NCI-H1417 treated with DMSO at 0.1 percent for 48 hours (cell line): ENCODE results near the gene ADRM1.

ENCODE experiments used
- DNase-seq: peaks from one replicate; lab custom pipeline; 2025; lab: John Stamatoyannopoulos, UW

ADRM1 gene

DNA sequence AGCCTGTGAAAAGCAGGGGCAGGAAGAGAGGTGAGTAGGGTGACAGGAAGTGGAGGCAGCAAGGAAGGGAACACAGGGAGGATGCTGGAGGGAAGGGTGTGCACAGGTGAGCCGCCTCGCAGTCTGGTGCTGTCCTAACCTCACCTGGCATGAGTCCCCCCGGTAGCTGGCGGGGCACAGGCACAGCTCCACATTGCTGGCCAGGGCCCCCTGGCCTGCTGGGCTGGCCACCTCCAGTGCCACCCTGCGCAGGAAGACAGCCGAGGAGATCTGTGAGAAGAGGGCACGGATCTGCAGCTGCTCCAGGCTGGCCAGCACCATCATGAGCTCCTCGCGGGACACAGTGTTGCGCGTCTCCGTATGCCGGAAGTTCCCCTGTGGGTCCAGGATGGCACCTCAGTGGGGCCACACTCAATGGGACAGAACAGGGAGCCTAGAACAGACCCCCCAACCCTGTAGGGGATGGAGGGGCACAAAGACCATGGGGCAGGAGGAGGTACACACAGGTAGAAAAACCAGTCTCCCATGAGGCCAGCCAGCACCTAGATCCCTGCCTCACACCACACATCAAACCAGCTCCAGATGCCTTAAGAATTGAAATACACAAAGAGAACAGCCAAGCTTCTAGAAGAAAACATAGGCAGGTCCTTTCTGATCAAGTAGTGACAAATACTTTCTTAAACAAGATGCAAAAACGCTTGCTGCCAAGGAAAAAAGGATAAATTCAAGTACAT lies 22.5 kb downstream of the ADRM1 start:
- no peak for DNase-seq

DNA sequence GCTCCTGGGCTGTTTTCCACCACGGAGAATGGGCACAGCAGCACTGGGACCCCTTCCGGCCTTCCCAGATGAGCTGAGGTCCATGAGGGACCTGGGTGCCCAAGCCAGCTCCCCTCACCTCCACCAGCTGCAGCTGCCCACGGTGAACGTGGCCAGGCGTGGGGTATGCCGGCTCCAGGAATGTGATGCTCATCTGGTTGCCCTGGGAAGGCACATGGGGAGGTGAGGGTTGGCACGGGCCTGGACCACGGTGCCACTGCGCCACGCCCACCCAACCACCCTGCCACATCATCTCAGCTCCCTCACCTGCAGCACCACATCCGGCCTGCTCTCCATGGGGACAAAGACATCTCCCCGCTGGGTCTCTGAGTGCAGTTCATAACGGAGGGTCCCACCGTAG lies 23.8 kb downstream of the ADRM1 start:
- no peak for DNase-seq

DNA sequence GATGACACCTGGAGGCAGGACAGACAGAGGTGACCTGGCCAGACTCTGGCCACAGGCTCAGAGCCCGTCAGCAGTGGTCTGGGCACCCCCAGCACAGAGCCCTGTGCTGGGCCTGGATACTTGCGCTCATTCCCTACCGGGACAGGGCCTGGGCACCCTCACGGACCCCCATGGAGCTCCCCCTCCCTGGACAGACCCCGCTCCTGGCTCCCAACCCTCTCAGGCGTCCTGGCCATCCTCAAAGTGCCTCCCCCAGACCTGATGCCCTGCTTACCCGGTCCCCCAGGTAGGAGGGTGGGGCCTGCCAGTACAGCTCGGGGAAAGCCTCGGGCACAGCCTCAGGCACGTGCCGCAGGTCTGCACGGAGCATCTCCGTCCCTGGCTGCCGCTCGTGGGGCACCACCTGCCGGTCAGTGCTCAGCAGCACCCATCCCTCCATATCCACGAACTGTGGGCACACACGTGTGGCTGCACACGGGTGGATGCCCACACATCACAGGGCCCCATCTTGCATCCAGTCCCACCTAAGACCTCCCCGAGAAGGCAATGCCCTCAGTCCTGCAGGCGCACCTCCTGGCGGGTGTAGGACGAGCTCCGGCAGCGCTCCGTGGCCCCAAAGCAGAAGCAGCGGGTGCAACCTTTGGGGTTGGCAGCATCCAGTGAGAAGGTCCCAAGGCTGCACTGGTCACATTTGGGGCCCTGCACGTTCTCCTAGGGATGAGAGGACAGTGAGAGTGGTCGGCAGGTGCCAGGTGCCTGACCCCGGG lies 24.3 kb downstream of the ADRM1 start:
- DNase-seq = no peak

DNA sequence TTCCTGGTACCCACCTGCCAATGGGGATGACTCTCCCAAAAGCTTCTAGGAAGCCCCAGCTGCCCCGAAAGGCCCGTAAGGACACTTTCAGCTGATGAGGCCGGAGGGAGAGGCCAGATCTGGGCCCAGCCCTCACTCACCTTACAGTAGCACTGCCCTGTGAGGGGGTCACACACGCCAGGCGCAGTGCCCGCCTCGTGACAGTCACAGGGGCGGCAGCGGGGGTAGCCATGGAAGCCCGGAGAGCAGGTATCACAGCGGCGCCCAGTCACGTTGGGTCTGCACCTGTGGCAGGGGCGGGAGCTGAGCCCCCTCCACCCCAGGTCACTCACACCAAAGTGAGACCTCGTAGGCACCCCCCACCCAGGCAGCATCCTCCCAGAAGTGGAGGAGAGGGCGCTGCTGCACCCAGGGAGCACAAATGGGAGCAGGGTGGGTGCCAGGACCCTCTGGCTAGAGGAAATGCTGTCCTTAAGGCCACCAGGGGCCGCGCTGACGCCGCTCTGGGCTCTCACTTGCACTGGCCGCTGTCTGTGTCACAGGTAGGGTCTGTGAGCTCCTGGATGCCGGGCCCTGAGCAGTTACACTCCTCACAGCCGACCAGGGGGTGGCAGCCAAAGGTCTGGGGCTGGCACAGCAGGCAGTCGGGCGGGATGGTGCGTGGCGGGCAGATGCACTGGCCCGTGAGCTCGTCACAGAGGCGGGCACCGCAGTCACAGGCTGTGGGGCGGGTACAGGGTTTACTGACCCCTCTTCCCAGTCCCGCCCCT lies 25.1 kb downstream of the ADRM1 start:
- no peak for DNase-seq

DNA sequence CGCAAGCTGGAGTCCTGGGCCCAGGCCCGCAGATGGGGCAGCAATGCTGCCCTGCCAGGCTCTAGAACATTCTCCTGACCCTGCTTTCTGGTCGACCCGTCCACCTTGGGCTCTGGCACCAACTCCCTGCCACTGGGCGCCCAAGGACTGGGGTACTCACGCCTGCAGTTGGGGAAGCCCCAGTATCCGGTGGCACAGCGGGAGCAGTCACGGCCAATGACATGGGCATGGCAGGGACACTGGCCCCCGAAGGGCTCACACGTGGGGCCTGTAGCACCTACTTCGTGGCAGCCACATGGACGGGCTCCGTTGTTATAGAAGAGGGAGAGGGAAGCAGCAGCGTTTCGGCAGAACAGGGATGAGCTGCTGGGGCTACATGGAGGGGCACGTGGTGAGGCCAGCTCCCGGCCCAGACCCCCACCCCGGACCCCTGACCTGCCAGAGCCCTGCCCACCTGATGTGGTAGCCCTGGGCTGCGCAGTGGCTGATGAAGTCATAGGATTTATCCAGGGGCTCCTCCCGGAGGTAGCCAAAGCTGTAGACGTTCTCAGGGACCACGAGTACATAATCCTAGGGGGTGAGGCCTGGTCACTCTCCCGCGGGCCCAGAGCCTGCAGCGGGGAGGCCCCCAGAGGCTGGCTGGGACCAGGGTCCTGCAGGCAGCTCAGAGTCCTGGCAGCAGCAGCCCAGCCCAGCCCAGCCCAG lies 26.0 kb downstream of the ADRM1 start:
- no peak for DNase-seq

DNA sequence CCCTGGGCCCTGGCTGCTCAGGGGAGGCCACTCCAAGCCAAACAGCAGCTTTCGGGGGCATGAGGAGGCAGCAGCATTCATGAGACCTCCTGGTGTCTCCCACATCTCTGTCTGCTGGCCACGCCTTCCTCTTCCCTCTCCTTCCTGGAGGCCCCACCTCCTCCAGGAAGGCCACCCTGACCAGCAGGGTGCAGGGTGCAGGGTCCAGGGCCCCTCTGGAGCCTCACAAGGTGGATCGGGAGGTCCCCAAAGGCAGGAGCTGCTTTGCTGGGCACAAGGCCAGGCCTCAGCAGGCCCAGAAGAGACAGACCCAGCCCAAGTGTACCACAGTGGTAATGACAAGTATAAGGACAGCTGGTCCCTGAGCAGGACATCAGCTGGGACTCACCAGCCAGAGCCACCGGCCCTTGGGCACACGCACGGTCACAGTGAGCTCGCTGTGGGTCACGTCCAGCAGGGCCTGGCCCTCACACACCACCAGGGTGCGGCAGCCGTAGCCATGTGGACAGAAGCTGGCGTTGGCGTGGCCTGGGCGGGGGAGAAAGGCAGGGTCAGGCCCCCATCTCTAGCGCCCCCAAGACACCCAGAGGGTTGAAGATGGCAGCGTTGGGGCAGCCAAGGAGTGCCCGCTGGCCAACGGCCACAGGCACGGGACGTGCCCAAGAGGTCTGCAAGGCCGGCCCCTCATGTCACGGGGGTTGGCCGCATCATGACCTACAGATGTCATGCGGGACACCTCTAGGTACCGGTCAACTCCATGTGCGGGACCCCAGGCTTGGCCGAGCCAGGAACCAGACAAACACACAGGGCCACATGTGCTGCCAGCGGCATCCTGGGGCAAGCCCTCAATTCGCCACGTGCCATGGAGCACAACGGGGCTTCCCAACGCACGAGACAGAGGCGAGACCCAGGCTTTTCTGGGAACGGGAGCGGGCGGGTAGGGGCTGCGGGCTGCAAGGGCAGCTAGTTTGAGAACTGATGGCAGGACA lies 26.9 kb downstream of the ADRM1 start:
- no peak for DNase-seq

DNA sequence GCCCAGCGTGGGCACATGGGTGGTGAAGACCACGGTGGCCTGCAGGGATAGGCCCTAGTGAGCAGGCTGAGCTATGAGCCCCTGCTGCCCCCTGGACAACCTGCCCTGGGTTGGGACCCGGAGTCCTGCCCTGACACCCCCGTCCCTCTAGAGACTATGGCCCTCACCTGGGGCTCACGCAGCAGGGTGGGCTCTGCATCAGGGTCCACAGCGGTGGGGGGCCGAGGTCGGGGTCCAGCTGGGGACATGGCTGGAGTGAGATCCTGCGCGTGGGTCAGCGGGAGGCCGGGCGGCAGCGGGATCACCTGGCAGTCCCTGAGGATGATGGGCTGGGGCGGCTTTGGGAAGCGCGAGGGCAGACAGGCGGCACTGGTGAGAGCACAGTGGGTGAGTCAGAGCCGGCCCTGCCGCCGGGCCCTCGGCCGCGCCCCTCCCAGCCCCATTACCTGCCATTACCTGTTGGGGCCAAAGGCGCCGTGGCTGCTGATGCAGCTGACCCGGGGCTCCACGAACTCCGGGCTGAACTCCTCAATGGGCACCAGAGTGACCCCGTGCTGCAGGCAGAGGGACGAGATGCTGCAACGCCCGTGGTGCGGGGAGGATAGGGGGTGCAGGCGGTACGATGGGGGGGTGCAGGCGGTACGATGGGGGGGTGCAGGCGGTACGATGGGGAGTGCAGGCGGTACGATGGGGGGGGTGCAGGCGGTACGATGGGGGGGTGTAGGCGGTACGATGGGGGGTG lies 27.9 kb downstream of the ADRM1 start:
- no peak for DNase-seq

DNA sequence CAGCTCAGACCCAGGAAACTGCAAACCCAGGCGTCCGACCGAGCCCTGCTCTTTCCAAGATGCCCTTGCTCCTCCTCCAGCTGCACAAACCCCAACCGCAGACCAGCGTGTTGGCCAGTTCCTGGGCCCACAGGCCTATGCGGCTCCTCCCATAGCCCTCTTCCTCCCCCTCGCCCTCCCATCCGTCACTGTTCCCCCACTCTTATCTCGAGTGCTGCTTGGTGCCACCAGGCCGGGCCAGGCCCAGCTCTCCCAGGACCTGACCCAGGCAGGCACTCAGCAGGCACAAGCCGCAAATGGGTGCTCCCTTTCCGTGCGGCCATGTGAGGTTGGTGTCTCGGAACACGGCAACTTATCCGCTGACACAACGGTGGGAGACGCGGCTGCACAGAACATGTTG lies 28.6 kb downstream of the ADRM1 start:
- no peak for DNase-seq

DNA sequence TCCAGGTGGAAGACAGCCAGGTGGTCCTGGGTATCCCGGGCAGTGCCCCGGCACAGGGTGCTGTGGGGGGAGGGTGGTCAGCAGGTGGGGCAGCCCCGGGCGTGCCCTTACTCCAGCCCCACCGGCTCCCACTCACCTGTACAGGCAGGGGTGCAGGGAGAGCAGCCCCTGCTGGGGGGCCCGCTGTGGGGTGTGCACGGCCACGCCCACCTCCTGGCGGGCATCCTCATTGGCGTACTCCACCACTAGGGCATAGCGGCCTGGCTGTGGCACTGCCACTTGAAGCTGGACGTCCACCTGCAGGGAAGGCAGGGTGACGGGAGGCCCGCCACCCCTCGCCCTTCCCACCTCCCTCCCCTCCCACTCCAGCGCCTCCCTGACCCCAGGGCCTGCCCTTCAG lies 29.6 kb downstream of the ADRM1 start:
- no peak for DNase-seq

DNA sequence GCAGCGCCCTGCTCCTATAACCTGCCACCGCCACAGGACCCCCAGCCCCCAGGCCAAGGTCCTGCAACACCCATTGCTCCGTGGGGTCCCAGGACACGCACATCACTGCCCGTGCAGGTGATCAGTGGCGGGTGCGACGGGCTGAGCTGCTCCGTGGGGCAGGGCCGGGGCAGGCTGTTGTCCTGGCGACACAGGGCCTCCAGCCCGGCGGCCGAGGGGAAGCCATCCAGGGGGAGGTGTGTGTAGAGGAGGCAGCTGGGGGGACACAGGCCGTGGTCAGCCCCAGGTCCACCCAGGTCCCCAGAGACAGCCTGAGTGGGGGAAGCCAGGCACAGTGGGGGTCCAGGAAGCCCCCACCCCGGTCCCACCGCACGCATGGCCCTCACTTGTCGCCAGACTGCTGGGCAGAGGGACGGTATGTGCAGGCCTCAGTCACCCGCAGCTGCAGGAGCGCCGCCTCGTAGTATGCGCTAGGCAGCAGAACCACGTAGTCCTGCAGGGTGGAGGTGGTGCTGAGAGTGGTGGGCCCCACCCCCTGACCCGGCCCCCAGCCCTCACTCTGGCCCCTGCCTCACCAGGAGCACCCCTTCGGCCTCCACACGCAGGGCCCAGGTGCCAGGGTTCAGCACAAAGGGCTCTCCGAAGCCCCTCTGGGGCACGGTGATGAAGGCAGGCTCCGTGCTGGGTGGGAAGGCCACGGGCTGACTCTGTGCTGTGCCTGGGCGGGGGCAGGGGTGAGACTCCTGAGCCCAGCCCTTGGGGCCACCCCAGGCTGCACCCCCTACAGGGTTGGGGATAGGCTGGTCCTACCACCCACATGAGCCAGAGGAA lies 30.4 kb downstream of the ADRM1 start:
- DNase-seq = no peak

DNA sequence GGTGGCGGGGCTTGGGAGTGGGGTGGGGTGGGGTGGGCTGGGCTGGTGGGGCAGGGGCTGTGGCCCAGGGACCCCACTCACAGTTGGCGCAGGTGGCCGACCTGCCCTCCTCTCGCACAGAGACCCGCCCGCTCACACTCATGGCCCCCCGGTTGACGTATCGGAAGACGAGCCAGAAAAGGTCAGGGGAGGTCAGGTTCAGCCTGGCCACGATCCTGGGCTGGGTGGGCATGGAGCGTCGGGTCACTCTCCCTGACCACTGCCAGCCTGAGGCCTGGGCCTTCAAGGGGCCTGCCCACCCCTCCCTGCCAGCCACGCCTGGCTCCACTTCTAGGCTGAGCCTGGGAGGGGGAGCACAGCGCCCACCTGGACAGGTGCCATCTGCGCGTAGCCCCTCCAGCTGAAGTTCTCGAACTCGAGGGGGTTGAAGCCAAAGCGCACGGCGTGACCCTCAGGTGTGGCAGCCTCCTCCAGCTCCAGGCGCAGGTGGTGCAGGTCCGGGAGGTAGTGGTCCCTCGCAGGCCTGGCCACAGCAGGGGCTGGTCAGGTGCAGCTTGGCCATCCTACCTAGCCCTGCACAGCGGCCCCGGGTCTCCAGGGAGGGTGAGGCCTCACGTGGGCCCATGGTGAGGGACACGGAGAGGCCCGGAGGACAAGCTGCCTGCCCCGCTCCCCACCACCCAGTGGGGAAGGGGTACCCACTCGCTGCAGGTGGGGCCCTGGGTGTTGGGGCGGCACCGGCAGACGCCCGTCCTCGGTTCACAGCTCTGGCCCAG lies 31.2 kb downstream of the ADRM1 start:
- no peak for DNase-seq

DNA sequence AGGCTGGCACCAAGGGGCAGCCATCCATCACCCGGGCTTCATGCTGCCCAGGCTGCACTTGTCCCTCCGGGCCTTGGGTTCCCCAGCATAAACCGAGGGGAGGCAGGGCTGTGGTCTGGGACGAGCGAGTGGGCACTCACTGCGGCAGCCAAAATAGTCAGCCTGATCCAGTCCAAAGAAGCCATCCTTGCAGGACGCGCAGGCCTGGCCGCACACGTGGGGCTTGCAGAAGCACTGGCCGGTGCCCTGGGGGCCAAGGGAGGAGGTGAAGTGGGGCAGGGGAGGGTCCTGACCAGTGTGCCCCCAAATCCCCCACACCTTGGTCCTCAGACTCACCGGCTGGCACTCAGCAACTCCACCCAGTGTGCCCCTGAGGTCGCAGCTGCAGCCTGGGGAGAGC lies 32.1 kb downstream of the ADRM1 start:
- no peak for DNase-seq

DNA sequence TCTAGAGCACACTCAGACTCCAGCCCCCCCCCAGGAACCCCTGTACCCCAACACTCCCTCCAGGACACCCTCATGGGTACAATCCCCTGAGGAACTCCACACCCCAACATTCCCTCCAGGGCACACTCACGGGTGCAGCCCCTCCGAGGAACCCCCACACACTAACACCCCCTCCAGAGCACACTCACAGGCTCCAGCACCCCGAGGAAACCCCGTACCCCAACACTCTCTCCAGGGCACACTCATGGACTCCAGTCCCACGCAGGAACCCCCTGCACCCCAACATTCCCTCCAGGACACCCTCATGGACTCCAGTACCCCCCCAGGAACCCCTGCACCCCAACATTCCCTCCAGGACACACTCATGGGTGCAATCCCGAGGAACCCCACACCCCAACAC lies 32.7 kb downstream of the ADRM1 start:
- DNase-seq = no peak

DNA sequence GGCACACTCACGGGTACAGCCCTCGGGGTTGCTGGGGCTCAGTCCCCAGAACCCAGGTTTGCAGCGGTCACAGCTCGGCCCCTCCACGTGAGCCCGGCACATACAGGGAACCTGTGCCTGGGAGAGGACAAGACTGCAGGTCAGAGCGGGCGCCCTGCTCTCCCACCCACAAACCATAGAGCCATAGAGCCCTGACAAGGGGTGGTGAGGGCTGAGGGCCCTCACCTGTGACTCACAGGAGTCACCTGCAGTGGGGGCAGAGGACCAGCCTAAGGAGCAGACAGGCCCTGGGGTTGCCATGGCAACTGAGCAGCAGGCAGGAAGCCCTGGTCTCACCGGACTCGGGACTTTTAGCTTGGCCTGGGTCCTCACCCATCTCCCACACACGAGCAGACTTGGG lies 33.5 kb downstream of the ADRM1 start:
- DNase-seq = no peak

DNA sequence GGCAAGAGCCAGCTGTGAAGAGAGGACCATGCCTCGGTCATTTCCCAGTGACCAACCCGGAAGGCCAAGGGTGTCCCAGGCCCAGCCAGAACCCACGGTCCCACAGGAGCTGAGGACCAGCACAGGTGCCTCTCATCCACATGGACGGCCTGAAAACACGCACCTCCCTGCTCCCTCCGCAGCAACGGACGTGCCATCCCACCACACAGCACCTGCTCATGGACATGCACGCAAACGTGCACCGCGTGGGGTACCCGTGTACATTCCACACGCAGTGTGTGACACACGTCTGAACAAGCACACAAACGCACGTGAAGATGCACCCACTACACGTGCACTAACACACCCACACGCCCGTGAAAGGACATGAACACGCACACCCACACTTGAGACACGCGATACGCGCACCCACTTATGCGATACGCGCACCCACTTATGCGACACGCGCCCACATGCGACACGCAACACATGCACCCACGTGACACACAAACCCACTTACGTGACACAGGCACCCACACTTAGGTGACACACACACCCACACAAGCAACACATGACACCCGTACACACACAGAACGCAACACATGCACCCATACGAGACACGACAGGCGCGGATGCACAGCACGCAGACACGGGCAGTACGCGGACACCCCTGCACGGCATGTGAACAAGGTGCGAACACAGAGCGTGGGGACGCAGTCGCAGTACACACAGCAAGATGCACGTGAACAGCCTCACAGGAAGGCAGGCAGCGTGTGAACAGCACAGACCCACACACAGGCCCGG lies 34.2 kb downstream of the ADRM1 start:
- DNase-seq = no peak

DNA sequence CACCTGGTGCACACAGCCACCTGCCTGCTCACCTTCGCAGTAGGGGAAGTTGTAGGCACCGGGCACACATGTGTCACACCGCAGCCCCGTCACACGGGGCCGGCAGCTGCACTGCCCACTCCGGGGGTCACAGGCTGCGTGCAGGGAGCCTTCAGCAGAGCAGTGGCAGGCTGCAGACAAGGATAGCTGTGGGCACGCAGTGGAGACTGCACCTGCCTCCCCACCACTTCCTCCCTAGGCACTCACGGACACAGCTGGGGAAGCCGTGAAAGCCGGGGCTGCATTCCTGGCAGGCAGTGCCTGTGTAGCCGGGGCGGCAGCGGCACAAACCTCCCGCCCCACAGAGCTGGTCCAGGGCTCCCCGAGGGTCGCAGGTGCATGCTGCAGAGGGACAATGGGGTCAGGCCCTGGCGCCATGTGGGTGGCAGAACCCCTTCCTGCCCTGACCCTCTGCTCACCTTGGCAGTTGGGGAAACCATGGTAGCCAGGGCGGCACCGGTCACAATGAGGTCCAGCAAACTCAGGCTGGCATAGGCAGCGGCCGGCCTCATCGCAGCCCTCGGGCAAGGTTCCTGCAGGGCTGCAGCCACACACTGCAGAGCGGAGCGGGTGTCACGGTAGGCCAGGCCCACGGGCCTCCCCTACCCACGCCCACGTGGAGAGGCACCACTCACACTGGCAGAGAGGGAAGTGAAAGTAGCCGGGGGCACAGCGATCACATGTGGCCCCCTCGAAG lies 34.9 kb downstream of the ADRM1 start:
- DNase-seq = no peak

DNA sequence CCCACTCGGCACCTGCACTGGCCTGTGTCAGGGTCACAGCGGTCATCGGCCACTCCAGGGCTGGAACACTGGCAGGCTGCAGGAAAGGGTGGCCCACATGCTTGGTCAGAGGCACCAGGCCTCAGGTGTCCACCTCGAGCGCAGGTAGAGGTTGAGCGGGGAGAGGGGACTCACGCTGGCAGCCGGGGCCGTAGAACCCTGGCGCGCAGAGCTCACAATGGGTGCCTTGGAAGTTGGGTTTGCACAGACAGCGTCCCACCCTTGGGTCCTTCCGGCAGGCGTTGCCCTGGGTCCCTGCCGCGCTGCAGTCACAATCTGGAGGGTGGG lies 35.5 kb downstream of the ADRM1 start:
- no peak for DNase-seq
